HG03520 (cell line): ENCODE results near the gene APOBEC3A.
A peak's percentile ranks its signal among the peaks of the same experiment; 100 is the strongest.
"Not testable (repeated sequence)": the region's sequence is repeated elsewhere in the genome, so short reads cannot be mapped to it uniquely, and the experiment has no call there.

Source experiments
- ATAC-seq: cut with Tn5 transposase; IDR thresholded peaks from one replicate; pipeline ENCODE4 v1.9.1; 2021; ENCODE audit warnings: mild to moderate bottlenecking, moderate library complexity; ENCODE audit not compliant: unreplicated experiment

The APOBEC3A gene

GRCh38 chr22:38977289-38977688 is 19.9 kb downstream of the APOBEC3A start:
- not testable (repeated sequence) for ATAC-seq

- ATAC-seq = not testable (repeated sequence)
Measured at GRCh38 chr22:38980587-38980986, 23.2 kb downstream of the APOBEC3A start.

GRCh38 chr22:38981005-38981991 is 23.9 kb downstream of the APOBEC3A start:
- no peak for ATAC-seq

- peak; percentile 40 for ATAC-seq
Measured at GRCh38 chr22:38981992-38982927, 24.9 kb downstream of the APOBEC3A start, which contains the start of gene APOBEC3B. Gene APOBEC3B (plus strand): TSS chr22:38982347. CDS start chr22:38982454, 107 bp downstream.

- no peak for ATAC-seq
Measured at GRCh38 chr22:38984224-38984623, 26.8 kb downstream of the APOBEC3A start.

GRCh38 chr22:38984784-38985757 is 27.7 kb downstream of the APOBEC3A start:
- ATAC-seq = peak; percentile 51

GRCh38 chr22:38986629-38987028 is 29.2 kb downstream of the APOBEC3A start:
- ATAC-seq = no peak

- no peak for ATAC-seq
Measured at GRCh38 chr22:38987171-38987895, 29.9 kb downstream of the APOBEC3A start.

- ATAC-seq = no peak
Measured at GRCh38 chr22:38989466-38989865, 32.1 kb downstream of the APOBEC3A start.

- not testable (repeated sequence) for ATAC-seq
Measured at GRCh38 chr22:38992871-38993371, 35.5 kb downstream of the APOBEC3A start.

GRCh38 chr22:38996105-38996504 is 38.7 kb downstream of the APOBEC3A start:
- no peak for ATAC-seq

GRCh38 chr22:38997518-38997917 is 40.1 kb downstream of the APOBEC3A start:
- no peak for ATAC-seq

GRCh38 chr22:39003165-39003638 is 45.8 kb downstream of the APOBEC3A start:
- no peak for ATAC-seq

- ATAC-seq = no peak
Measured at GRCh38 chr22:39007177-39007576, 49.8 kb downstream of the APOBEC3A start.

GRCh38 chr22:39008271-39008850 is 51.0 kb downstream of the APOBEC3A start:
- ATAC-seq = not testable (repeated sequence)

GRCh38 chr22:39010946-39011345 is 53.5 kb downstream of the APOBEC3A start:
- no peak for ATAC-seq
